Measurements from ENCODE around the gene MYNN. TPM values are rescaled to one million over a fixed set of nuclear protein-coding genes. Genes with fewer than 3 reads are reported as not detected.

The MYNN gene
- total RNA-seq, 4 donors from 2014 or later, result 13.3 to 32.8 (median 19.5) TPM

DNA sequence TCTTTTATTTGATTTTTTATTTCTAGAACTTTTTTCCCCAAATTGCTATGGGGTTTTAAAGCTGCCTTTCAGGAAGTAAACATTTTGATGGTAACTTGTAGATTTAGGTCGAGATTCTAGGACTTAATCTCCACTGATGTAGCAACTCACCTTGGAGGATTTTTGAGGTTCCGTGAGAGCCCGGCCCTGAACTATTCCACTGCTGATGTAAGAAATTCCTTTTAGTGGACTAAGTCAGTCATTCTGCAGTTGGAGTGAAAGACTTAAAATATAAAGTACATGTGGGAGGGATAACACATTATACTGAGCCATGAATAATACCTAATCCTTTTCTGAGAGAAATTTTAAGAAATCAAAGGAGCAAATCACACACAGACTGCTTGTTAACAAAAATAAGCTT lies 52.1 kb downstream of the MYNN start:
- ATAC-seq, result no peak
- H3K36me3 ChIP-seq, result no peaks in the 10 kb centered on the region
- H3K4me3 ChIP-seq, result no peak overlapping the region
- peaks cover 16% of the 10 kb centered on the region for H3K27me3 ChIP-seq
- no peaks in the 10 kb centered on the region for H3K4me1 ChIP-seq
- WGBS, 2 donors (ENCODE audit: low coverage in 1 of 2), result 72 to 76% methylated on average over 3 of the region's 3 CpGs
- no peak overlapping the region for H3K27ac ChIP-seq
- TF ChIP-seq, protein P1, sequence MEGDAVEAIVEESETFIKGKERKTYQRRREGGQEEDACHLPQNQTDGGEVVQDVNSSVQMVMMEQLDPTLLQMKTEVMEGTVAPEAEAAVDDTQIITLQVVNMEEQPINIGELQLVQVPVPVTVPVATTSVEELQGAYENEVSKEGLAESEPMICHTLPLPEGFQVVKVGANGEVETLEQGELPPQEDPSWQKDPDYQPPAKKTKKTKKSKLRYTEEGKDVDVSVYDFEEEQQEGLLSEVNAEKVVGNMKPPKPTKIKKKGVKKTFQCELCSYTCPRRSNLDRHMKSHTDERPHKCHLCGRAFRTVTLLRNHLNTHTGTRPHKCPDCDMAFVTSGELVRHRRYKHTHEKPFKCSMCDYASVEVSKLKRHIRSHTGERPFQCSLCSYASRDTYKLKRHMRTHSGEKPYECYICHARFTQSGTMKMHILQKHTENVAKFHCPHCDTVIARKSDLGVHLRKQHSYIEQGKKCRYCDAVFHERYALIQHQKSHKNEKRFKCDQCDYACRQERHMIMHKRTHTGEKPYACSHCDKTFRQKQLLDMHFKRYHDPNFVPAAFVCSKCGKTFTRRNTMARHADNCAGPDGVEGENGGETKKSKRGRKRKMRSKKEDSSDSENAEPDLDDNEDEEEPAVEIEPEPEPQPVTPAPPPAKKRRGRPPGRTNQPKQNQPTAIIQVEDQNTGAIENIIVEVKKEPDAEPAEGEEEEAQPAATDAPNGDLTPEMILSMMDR (IDR thresholded peaks at IDR 0.05), result no peak
- no peak for TF ChIP-seq POLR2A (IDR thresholded peaks at IDR 0.05)
- no peak for TF ChIP-seq POLR2AphosphoS5 (IDR thresholded peaks at IDR 0.05)
- no peak for TF ChIP-seq EP300 (IDR thresholded peaks at IDR 0.05)
- no peaks in the 10 kb centered on the region for H3K9me3 ChIP-seq

DNA sequence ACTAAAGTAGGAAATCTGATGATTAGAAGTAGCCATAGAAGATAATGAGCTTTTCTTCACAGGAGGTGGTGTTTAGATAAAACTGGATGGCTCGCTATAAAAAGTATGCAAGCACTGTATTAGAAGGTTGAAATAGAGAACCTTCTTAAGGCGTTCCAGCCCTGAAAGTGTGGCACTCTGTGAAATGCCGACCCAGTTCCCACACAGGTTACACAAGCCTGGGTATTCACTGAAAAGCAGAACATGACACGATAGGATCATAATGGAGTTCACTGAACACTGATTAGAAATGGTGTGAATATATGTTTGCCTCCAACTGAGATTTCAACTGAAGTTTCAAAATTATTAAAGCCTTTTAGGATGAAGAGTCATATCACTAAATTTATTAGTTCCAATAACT lies 54.5 kb downstream of the MYNN start:
- WGBS, 2 donors (ENCODE audit: low coverage in 1 of 2), result 70 to 77% methylated on average over 4 of the region's 4 CpGs
- TF ChIP-seq POLR2A (IDR thresholded peaks at IDR 0.05) (no peak), EP300 (IDR thresholded peaks at IDR 0.05) (no peak), POLR2AphosphoS5 (IDR thresholded peaks at IDR 0.05) (no peak)
- TF ChIP-seq, protein P1 (IDR thresholded peaks at IDR 0.05), result no peak

DNA sequence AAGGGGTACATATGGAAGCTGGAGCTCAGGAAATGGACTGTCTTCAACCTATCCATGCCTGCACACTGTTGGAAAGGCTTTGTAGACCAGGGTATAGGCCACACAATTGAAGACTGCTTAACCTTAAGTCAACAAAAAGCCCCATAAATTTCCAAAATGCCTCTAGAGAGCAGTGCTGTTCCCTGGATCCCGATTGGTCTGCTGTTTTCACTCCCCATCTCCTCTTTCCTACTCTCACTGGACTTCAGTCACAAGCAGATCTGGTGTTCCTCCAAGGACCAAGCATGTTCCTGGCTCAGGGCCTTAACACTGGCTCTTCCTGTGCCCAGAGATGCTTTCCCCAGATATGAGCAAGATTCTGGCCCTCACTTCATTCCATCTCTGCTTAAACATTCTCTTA lies 62.3 kb downstream of the MYNN start:
- Histone ChIP-seq H3K4me1 (no peaks in the 10 kb centered on the region), H3K4me3 (no peak overlapping the region), H3K9me3 (no peaks in the 10 kb centered on the region), H3K36me3 (no peaks in the 10 kb centered on the region), H3K27ac (no peak overlapping the region), H3K27me3 (no peaks in the 10 kb centered on the region)
- WGBS, 2 donors (ENCODE audit: low coverage in 1 of 2), result 77 to 100% methylated on average over 1 of the region's 1 CpG
- ATAC-seq, result no peak
- TF ChIP-seq POLR2A (IDR thresholded peaks at IDR 0.05) (no peak), EP300 (IDR thresholded peaks at IDR 0.05) (no peak), POLR2AphosphoS5 (IDR thresholded peaks at IDR 0.05) (no peak)
- TF ChIP-seq, protein P1 (IDR thresholded peaks at IDR 0.05), result no peak

More for the DNA sequence above, 54.5 kb downstream of the MYNN start:
- Histone ChIP-seq H3K27me3 (peaks cover 9% of the 10 kb centered on the region), H3K4me1 (no peaks in the 10 kb centered on the region), H3K4me3 (no peak overlapping the region), H3K27ac (no peak overlapping the region), H3K36me3 (no peaks in the 10 kb centered on the region), H3K9me3 (no peaks in the 10 kb centered on the region)
- ATAC-seq, result no peak

DNA sequence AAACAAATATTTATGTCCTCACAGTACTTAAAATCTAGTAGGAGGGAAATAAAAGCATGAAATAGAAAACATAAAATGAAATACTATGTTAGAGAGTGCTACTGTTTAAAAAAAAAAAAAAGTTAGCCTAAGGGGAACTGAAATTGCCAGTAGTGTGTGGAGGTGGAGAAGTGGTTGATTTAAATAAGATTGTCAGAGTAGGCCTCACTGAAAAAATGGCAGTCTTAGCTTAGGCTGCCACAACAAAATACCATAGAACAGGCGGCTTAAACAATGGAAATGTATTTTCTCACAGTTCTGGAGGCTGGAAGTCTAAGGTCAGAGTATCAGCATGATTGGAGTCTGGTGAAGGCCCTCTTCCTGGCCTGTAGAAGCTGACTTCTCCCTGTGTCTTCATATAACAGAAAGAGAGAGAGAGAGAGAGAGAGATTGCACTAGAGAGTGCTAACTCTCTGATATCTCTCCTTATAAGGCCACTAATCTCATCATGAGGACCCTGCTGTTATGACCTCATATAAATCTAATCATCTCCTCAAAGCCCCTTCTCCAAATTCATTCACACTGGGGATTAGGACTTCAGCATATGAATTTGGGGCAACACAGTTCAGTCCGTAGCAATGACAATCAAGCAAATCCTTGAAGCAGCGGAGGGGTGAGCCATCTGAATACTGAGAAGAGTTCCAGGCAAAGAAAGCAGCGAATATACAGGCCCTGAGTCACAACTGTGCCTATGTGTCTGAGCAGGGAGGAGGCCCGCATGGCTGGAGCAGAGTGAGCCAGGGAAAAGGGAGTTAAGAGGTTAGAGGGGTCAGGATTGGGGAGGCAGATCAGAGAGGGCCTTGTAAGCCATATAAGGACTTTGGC lies 63.1 kb downstream of the MYNN start:
- no peak for ATAC-seq
- Histone ChIP-seq H3K36me3 (no peaks in the 10 kb centered on the region), H3K27me3 (no peaks in the 10 kb centered on the region), H3K4me1 (no peaks in the 10 kb centered on the region), H3K4me3 (no peak overlapping the region), H3K27ac (no peak overlapping the region), H3K9me3 (no peaks in the 10 kb centered on the region)
- TF ChIP-seq, protein P1 (IDR thresholded peaks at IDR 0.05), result no peak
- no peak for TF ChIP-seq POLR2A (IDR thresholded peaks at IDR 0.05)
- no peak for TF ChIP-seq POLR2AphosphoS5 (IDR thresholded peaks at IDR 0.05)
- no peak for TF ChIP-seq EP300 (IDR thresholded peaks at IDR 0.05)
- 60 to 80% methylated on average over 1 to 5 of the region's 5 CpGs for WGBS, 2 donors (ENCODE audit: low coverage in 1 of 2)

DNA sequence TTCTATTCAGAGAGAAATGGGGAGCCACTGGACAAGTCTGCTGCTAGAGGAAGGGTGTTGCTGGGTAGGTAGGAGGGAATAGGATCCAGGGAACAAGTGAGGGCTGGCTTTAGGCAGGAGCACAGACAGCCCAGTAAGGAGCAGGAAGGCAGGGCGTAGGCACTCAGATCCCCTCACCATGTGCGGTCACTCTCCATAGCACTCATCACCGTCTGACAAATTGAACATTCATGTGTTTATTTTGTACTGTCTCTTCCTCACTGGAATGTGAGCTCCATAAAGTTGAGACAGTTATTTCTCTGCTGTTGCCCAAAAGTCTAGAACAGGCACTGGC lies 63.7 kb downstream of the MYNN start:
- Histone ChIP-seq H3K4me1 (no peaks in the 10 kb centered on the region), H3K27me3 (no peaks in the 10 kb centered on the region), H3K4me3 (no peak overlapping the region), H3K36me3 (no peaks in the 10 kb centered on the region), H3K9me3 (no peaks in the 10 kb centered on the region), H3K27ac (no peak overlapping the region)
- no peak for ATAC-seq
- TF ChIP-seq EP300 (IDR thresholded peaks at IDR 0.05) (no peak), POLR2AphosphoS5 (IDR thresholded peaks at IDR 0.05) (no peak), POLR2A (IDR thresholded peaks at IDR 0.05) (no peak)
- TF ChIP-seq, protein P1 (IDR thresholded peaks at IDR 0.05), result no peak
- WGBS, 2 donors (ENCODE audit: low coverage in 1 of 2), result 84 to 85% methylated on average over 3 of the region's 3 CpGs

All from gastroesophageal sphincter (tissue), 4 donors.